Measurements from ENCODE around the gene MBD1.

GRCh38 chr18:50250935-50251334, 30.4 kb downstream of the MBD1 start:
- no peak for TF ChIP-seq CTCF (conservative IDR thresholded peaks at IDR 0.05)
- TF ChIP-seq EZH2 (IDR thresholded peaks at IDR 0.05; ENCODE audit: low read depth) = no peak
